Measurements from ENCODE around the gene SLC30A5. TPM values are rescaled to one million over a fixed set of nuclear protein-coding genes. Genes with fewer than 3 reads are reported as not detected.
"Not testable (repeated sequence)": the region's sequence is repeated elsewhere in the genome, so short reads cannot be mapped to it uniquely, and the experiment has no call there.

Gene SLC30A5
- polyA plus RNA-seq (ENCODE audit: insufficient read length) = 93.0 TPM
- long read RNA-seq, donor 1, full-length matches to known transcripts = 20 of 27 reads
- long read RNA-seq, donor 1, partial matches to known transcripts = 7 of 27 reads
- long read RNA-seq, donor 1, other reads (novel, unspliced or antisense) = 0 of 27 reads
- long read RNA-seq, donor 2, full-length matches to known transcripts = 10 of 10 reads
- long read RNA-seq, donor 2, partial matches to known transcripts = 0 of 10 reads
- long read RNA-seq, donor 2, other reads (novel, unspliced or antisense) = 0 of 10 reads
- long read RNA-seq, donor 3, full-length matches to known transcripts = 11 of 11 reads
- long read RNA-seq, donor 3, partial matches to known transcripts = 0 of 11 reads
- long read RNA-seq, donor 3, other reads (novel, unspliced or antisense) = 0 of 11 reads
- long read RNA-seq, donor 4, full-length matches to known transcripts = 1 of 1 reads
- long read RNA-seq, donor 4, partial matches to known transcripts = 0 of 1 reads
- long read RNA-seq, donor 4, other reads (novel, unspliced or antisense) = 0 of 1 reads
- long read RNA-seq, donor 5, full-length matches to known transcripts = 23 of 28 reads
- long read RNA-seq, donor 5, partial matches to known transcripts = 5 of 28 reads
- long read RNA-seq, donor 5, other reads (novel, unspliced or antisense) = 0 of 28 reads
- long read RNA-seq, donor 6, full-length matches to known transcripts = 8 of 14 reads
- long read RNA-seq, donor 6, partial matches to known transcripts = 6 of 14 reads
- long read RNA-seq, donor 6, other reads (novel, unspliced or antisense) = 0 of 14 reads
- long read RNA-seq, donor 7, full-length matches to known transcripts = 24 of 24 reads
- long read RNA-seq, donor 7, partial matches to known transcripts = 0 of 24 reads
- long read RNA-seq, donor 7, other reads (novel, unspliced or antisense) = 0 of 24 reads
- long read RNA-seq, donor 8, full-length matches to known transcripts = 7 of 7 reads
- long read RNA-seq, donor 8, partial matches to known transcripts = 0 of 7 reads
- long read RNA-seq, donor 8, other reads (novel, unspliced or antisense) = 0 of 7 reads

- DNase-seq = peak; percentile 99
Measured at GRCh38 chr5:69093771-69094482, at the start of gene SLC30A5. Gene SLC30A5, plus strand, starts transcription at chr5:69094014. Its CDS starts 242 bp downstream, at chr5:69094256.

- DNase-seq = not testable (repeated sequence)
Measured at GRCh38 chr5:69045213-69045612, 48.6 kb upstream of the SLC30A5 start.

GRCh38 chr5:69046375-69046957 lies 47.3 kb upstream of the SLC30A5 start:
- no peak for DNase-seq

DNA sequence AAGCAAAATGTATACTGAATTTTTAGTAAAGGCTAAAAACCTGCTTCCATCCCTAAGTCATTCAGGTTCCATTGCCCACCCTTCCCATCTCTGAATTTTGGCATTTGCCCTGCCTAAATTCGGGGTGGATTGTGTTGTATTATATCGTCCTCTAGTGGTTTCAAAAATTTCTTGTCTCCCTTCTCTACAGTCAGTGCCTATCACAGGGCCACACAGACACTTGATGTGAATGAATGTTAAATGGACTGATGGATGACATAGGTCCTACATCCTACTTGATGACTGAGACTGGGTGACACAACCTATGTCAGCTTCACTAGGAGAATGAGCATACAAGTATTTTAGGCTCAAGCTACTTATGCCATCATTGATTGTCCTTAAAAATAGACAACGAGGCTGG lies 45.6 kb upstream of the SLC30A5 start:
- DNase-seq = peak; percentile 7

DNA sequence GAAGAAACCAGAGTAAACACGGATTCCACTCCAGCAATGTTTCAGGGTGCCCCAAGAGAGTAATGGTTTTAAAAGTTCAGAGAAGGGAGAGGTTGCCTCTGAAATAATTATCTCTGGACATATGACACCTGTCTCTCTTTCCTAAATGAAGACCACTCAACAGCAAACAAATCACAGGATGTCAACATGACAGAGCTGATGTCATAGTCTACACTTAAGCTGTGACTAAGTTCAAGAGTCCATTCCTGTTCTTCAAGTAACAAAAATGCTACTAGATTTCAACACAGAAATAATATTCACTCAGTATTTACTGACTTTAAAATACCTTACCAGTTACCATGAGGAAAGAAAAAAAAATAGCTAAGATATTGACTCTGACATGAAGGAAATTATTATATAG lies 44.7 kb upstream of the SLC30A5 start:
- DNase-seq = no peak

- no peak for DNase-seq
Measured at GRCh38 chr5:69049796-69050195, 44.0 kb upstream of the SLC30A5 start.

- no peak for DNase-seq
Measured at GRCh38 chr5:69050214-69050613, 43.6 kb upstream of the SLC30A5 start.

DNA sequence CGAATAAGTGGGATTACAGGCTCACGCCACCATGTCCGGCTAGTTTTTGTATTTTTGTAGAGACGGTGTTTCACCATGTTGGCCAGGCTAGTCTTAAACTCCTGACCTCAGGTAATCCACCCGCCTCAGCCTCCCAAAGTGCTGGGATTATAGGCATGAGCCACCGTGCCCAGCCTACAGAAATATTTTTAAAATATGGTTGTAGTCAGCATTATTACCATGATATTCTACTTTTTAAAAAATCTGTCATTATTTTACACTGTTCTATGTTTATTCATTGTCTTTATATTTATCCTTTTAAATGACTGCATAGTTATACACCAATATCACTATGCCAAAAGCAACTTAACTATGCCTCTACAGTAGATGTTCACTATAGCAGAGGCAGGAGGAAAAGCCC lies 41.6 kb upstream of the SLC30A5 start:
- no peak for DNase-seq

DNA sequence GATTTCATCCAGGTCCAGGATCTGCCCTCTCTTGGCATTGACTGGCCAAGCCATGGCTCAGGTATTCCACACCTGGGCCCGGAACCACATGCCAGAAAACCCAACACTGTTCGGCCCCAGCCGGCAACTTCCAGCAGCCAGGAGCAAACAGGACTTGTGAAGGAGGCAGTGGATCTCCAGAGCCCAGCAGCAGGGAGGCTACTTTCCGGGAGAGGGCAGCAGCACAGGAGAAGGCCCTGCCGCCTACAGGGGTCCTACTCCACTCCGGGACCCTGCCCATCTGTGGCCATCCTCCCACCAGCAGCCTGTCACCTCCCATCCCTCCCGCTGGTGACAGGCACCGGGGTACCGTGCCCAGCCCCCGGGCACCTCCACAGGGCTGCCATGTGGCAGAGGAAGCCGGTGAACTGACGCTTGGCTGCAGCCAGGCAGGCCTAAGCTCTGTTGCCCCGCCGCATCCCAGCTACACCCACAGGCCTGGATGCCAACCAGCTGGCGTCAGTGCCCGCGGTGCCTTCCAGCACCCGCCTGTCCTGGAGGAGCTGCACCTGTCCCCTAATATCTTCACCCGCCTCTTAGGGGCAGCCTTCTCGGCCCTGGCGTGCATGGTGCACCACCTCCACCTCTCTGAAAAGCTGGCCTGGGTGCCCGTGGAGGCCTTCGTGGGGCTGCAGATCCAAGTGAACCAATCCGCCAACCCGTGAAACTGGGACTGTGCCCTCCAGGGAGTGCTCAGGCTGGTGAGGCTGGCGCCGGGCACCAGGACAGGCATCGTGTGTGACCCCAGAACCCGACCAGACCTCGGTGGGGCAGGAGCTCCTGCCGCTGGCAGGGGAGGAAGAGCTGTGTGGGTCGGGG lies 18.9 kb upstream of the SLC30A5 start:
- no peak for DNase-seq

- DNase-seq = no peak
Measured at GRCh38 chr5:69075522-69076179, 18.2 kb upstream of the SLC30A5 start.

GRCh38 chr5:69078921-69079540 lies 14.8 kb upstream of the SLC30A5 start:
- DNase-seq = no peak

- no peak for DNase-seq
Measured at GRCh38 chr5:69079556-69079955, 14.3 kb upstream of the SLC30A5 start.

DNA sequence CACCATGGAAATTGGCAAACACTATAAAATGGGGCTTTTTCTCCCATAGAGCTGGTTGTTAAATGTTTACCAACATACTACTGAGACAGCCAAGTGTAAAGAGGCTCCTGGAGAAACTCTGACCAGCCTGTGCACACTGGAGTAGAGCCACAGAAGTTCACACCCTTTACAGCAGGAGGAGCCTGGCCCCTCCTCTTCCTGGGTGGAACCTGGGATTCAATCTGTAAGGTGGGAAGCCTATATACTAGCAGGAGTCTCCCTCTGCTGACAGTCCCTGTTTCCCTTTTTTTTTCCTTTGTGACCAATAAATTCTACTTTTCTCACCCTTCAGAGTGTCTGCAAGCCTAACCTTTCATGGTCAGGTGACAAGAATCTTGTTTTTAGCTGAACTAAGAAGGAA lies 10.4 kb upstream of the SLC30A5 start:
- DNase-seq = no peak

- no peak for DNase-seq
Measured at GRCh38 chr5:69084195-69084594, 9.6 kb upstream of the SLC30A5 start.

DNA sequence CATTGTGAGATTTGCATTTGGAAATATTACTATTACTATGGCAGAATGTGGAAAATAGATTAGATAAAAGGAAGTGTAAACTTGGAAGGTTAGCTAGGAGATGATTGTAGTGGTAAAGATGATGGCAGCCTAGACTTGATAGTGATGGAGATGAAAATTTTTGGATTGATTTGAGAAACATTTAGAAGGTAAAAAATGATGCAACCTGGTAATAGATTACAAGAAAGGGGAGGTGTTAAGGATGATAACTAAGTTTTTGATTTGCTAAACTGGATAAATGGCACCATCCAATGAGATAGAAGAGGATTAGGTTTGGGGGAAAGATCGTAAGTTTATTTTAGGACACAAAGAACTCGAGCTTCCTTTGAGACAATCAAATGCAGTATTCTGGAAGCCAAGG lies 8.9 kb upstream of the SLC30A5 start:
- DNase-seq = no peak

DNA sequence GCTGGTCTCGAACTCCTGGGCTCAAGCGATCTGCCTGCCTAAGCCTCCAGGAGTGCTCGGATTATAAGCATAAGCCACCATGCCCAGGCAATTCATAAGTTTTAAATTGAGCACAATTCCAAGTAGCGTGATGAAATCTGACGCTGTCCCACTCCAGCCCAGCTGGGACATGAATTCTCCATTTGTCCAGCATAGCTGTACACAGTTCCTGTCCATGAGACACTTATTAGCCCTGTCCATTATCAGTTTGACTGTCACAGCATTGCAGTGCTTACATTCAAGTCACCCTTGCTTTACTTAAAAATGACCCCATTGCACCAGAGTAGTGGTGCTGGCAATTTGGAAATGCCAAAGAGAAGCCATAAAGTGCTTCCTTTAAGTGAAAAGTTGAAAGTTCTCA lies 7.6 kb upstream of the SLC30A5 start:
- DNase-seq = no peak

GRCh38 chr5:69088006-69088405 lies 5.8 kb upstream of the SLC30A5 start:
- not testable (repeated sequence) for DNase-seq

DNA sequence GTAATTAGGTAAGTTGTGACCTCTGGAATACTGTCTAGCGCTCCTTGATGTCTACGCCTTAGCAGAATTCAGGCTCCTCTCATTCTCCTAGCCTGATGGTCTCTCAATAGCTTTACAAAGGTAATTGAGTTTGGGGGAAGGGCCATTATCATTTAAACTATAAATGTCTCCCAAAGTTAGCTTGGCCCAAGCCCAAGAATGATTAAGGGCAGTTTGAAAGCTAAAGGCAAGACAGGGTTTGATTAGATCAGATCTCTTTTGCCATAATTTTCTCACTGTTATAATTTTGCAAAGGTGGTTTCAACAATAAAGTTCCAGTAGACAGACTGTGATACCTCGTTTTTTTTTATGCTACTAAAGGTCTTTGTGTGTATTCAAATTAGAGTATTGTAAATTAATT lies 3.7 kb upstream of the SLC30A5 start:
- DNase-seq = no peak

DNA sequence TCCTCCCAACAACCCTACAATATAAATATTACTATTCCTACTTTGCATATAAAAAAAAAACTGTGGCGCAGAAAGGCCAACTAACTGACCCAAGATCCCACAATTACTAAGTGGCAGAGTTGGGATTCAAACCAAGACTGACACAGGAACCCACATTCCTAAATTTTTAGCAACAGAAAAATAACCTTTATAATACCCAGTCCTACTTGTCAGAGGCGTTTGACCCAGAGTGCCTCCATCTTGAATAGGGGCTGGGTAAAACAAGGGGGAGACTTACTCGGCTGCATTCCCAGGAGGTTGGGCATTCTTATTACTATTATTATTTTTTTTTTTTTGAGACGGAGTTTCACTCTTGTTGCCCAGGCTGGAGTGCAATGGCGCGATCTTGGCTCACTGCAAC lies 2.0 kb upstream of the SLC30A5 start:
- DNase-seq = no peak

DNA sequence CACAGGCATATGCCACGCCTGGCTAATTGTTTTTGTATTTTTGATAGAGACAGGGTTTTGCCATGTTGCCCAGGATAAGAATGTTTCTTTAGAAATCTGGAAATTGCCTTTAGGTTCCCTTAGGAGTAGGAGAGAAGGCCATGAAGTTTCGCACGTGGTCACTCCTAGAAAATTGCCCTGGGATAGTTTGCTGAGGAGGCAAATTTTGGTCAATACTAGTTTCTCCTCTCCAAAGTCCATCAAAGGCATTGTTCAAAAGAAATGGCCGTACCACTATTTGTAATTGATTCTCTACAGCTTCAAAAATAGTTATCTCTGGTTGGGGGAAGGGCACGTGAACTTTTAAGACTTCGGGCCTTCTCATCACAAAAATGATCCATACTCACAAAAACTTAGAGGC lies 845 bp upstream of the SLC30A5 start:
- no peak for DNase-seq

All from left kidney (tissue), 8 donors.